IPS-18a (cell line): ENCODE measurements around the gene COBLL1.

ENCODE experiments used
- H3K27ac ChIP-seq: one replicate; pipeline ENCODE4 v1.5.1; 2013; ENCODE audit warnings: low read length
- H3K27me3 ChIP-seq: one replicate; pipeline ENCODE4 v1.6.1; 2013; ENCODE audit warnings: mild to moderate bottlenecking, low read length; ENCODE audit not compliant: control insufficient read depth, insufficient read depth
- H3K36me3 ChIP-seq: one replicate; pipeline ENCODE4 v1.6.1; 2013; ENCODE audit warnings: low read depth, low read length; ENCODE audit not compliant: control insufficient read depth
- H3K4me1 ChIP-seq: one replicate; pipeline ENCODE4 v1.6.1; 2013; ENCODE audit warnings: low read depth, low read length; ENCODE audit not compliant: control insufficient read depth
- H3K4me3 ChIP-seq: one replicate; pipeline ENCODE4 v1.5.1; 2013; ENCODE audit warnings: low read length
- H3K9ac ChIP-seq: one replicate; pipeline ENCODE4 v1.6.1; 2013; ENCODE audit warnings: mild to moderate bottlenecking, low read length, moderate library complexity
- H3K9me3 ChIP-seq: one replicate; pipeline ENCODE4 v1.6.1; 2013; ENCODE audit warnings: low read depth, low read length; ENCODE audit not compliant: control insufficient read depth

The COBLL1 gene

DNA sequence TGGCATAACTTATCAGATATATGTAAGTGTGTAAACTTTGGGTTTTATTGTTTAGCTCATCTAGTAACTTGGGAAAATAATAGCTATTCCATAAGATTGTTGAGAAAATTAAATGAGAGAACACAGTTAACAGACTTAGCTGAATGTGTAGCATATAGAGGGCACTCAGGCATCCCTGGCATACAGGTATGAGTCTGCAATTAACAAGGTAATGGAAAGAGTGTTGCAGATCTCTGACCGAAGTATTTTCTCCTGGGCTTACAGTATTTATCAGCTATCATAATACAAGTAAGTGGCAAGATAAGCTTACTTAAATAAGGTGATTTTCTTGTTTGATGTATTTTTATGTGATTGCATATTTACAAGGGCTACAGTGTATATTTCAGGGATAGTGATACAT, 7.9 kb upstream of the COBLL1 start:
- H3K4me3 ChIP-seq = no peak overlapping the region
- H3K9me3 ChIP-seq = no peaks in the 10 kb centered on the region
- H3K9ac ChIP-seq = no peak overlapping the region
- no peak overlapping the region for H3K27ac ChIP-seq
- H3K27me3 ChIP-seq = no peaks in the 10 kb centered on the region
- no peaks in the 10 kb centered on the region for H3K4me1 ChIP-seq
- no peaks in the 10 kb centered on the region for H3K36me3 ChIP-seq

DNA sequence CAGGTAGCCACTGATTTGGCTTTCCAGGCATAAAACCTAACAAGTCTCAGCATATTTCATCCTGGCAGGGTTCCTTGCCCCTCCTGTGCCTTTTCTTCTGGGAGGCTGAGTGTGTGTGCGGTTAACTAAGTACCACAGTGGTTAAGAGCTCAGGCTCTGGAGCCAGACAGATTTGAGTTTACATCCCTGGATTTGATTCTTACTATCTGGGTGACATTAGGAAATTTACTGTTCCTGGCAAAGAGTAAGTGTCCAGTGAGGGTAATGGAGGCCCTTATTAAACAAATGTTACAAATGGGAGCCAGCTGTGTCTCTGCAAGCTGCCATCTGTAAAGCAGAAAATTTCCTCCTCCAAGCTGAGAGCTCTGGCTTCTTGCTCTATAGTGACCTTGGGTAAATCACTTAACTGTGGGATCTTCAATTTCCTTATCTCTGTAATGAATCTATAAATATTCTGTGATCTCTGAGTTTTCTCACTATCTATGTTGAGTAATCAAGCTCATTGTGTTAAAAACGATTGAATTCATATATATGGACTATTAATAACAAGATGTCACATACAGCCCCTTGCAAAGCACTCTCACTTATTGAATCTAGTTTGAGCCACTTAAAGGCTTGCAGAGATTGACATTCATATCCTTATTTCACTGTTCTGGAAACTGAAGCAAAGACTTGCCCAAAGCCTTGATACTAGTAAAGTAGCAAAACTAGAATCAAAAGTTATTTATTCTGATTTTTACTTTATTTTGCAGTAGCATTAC, 6.5 kb upstream of the COBLL1 start:
- Histone ChIP-seq H3K36me3 (no peaks in the 10 kb centered on the region), H3K27me3 (no peaks in the 10 kb centered on the region), H3K4me1 (no peaks in the 10 kb centered on the region), H3K27ac (no peak overlapping the region), H3K9me3 (no peaks in the 10 kb centered on the region), H3K4me3 (no peak overlapping the region), H3K9ac (no peak overlapping the region)

DNA sequence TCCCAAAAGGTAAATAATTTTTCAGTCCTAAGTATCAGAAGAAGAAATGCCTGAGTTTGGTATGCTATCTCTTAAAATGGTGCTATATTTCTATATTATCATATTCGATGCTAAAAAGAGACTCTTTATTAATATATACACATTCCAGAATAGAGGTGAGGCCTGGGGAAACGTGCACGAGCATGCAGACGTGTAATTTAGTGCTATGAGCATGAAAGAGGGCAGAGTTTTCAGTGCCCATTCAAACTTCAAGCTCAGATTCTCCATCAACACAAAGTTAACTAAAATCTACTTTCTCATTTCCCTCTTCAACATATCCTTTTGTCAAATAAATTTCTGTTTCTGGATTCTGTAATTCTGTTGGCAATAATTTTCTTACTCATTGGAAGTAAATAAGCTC, 5.7 kb upstream of the COBLL1 start:
- no peaks in the 10 kb centered on the region for H3K4me1 ChIP-seq
- H3K36me3 ChIP-seq = no peaks in the 10 kb centered on the region
- H3K27me3 ChIP-seq = no peaks in the 10 kb centered on the region
- no peak overlapping the region for H3K9ac ChIP-seq
- H3K27ac ChIP-seq = no peak overlapping the region
- H3K4me3 ChIP-seq = no peak overlapping the region
- H3K9me3 ChIP-seq = no peaks in the 10 kb centered on the region

DNA sequence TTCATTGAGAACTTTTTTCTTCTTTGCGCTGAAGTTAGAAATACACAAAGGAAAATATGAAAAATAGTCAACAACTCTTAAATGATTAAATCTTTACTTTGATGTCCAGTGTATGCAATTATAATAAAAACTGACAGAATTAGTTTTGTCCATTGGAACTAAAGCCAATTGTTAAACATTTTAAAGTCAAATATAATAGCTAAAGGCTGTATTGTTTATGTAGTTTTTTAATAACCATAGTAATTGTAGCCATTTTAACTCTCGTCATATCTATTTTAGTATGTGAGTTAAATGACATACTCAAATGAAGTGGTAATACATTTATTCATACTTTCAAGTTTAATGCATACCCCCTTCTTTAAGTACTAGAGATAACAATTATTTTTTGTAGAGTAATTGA, 4.7 kb upstream of the COBLL1 start:
- Histone ChIP-seq H3K9me3 (no peaks in the 10 kb centered on the region), H3K27me3 (no peaks in the 10 kb centered on the region), H3K4me1 (no peaks in the 10 kb centered on the region)

DNA sequence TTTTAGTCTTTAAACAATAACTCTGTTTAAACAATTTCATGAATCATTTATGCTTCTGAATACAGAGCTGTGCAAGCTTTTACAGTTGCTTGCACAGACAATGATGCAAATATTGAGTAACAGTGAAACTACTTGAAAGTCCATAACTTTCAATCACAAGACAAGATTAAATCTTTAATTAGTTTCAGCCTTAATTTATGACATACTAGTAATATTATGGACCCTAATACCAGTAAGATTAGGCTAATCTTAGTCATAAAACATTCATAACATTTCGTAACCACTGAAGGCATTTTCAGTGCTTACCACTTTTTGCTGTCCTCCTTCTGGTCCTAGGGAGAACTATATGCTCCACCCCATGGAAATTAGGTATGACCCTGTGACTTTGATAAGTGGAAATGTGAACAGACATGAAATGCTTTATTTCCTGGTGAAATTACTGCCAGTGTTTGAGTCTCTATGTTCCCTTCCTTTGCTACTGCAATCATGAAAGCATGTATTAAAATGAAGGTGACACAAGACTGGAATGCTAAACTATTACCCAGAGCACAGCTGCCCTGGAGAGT, 1.8 kb upstream of the COBLL1 start:
- Histone ChIP-seq H3K27me3 (peaks cover 16% of the 10 kb centered on the region), H3K4me3 (no peak overlapping the region), H3K27ac (no peak overlapping the region), H3K4me1 (peaks cover 6% of the 10 kb centered on the region), H3K9me3 (no peaks in the 10 kb centered on the region), H3K9ac (no peak overlapping the region), H3K36me3 (no peaks in the 10 kb centered on the region)

More for the DNA sequence above, 4.7 kb upstream of the COBLL1 start:
- Histone ChIP-seq H3K27ac (no peak overlapping the region), H3K9ac (no peak overlapping the region), H3K36me3 (no peaks in the 10 kb centered on the region), H3K4me3 (no peak overlapping the region)

DNA sequence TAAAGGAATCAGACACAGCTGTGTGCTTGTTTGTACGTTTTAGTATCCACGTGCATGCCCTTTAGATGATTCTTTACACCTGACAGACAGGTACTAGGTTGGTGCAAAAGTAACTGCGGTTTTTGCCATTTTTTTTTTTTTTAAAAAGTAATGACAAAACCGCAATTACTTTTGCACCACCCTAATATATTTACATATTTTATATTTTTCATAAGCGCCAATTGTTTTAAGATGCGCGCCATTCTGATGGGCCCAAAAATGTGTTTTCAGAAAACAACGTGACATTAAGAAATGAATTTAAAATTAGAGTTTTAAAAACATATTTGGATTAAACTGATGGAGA, 972 bp upstream of the COBLL1 start:
- Histone ChIP-seq H3K27ac (no peak overlapping the region), H3K4me1 (peaks cover 6% of the 10 kb centered on the region), H3K4me3 (peak overlapping the region; percentile 77), H3K9ac (no peak overlapping the region), H3K27me3 (peaks cover 16% of the 10 kb centered on the region), H3K36me3 (no peaks in the 10 kb centered on the region), H3K9me3 (no peaks in the 10 kb centered on the region)

DNA sequence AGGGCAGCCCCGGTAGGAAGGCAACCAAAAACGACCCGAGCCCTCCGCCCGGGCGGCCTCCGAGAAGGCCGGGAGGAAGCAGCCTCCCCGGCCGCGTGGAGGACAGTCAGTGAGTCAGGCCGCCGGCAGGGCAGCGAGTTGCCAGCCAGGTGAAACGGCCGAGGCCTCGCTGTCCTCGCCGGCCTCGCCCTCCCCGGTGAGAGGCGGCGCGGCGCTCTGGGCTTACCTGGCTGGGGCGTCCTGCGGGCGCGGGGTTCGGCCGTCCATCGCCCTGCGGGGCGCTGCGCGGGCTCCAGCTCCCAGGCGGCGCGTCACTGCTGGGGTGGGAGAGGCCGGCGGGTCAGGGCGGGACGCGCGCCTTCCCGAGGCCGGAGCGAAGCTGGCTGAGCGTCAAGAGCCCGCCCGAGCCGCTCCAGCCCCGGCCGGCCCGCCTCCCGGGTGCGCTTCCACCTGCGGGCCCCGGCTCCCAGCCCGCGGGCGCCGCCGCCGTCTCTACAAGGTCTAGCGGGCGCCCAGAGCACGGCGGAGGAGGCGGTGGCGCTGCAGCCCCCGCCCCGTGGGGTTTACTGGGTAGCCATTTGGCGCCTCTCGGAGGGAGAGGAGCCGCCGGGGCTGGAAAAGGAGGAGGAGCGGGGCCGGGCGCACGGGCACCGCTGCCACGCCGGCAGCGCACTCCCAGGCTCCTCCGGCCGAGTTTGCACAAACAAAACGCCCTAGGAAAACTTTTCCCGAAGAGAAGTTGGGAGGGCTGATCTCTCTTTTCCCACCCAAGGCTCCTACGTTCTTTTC, 499 bp downstream of the COBLL1 start:
- no peak overlapping the region for H3K27ac ChIP-seq
- peaks cover 6% of the 10 kb centered on the region for H3K4me1 ChIP-seq
- H3K4me3 ChIP-seq = peak overlapping the region; percentile 77
- peak overlapping the region; percentile 79 for H3K9ac ChIP-seq
- H3K9me3 ChIP-seq = no peaks in the 10 kb centered on the region
- H3K36me3 ChIP-seq = no peaks in the 10 kb centered on the region
- H3K27me3 ChIP-seq = peaks cover 16% of the 10 kb centered on the region

DNA sequence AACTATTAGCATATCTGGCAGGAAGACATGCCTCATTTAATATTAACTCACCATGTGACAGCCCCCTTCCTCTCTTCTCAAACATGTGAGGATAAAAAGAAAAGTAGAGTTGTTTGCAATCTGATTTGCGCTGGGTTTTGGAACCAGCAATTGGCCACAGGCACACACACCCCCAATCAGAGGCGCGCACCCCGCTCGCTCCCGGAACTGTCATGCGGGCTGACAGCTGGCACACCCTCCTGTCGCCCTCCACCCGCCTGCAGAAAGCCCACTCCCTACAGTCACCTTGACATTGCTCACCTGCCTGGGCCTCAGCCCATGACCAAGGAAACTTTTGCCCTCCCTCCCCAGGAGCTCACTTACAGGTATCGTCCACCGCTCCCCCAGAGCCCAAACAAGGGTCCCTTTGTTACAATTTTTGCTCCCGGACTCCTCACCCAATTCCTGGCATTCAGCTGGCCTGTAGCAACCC, 1.1 kb downstream of the COBLL1 start:
- no peak overlapping the region for H3K27ac ChIP-seq
- no peaks in the 10 kb centered on the region for H3K9me3 ChIP-seq
- peak overlapping the region; percentile 34 for H3K9ac ChIP-seq
- H3K4me1 ChIP-seq = peaks cover 6% of the 10 kb centered on the region
- H3K4me3 ChIP-seq = peak overlapping the region; percentile 77
- H3K36me3 ChIP-seq = no peaks in the 10 kb centered on the region
- peaks cover 16% of the 10 kb centered on the region for H3K27me3 ChIP-seq

DNA sequence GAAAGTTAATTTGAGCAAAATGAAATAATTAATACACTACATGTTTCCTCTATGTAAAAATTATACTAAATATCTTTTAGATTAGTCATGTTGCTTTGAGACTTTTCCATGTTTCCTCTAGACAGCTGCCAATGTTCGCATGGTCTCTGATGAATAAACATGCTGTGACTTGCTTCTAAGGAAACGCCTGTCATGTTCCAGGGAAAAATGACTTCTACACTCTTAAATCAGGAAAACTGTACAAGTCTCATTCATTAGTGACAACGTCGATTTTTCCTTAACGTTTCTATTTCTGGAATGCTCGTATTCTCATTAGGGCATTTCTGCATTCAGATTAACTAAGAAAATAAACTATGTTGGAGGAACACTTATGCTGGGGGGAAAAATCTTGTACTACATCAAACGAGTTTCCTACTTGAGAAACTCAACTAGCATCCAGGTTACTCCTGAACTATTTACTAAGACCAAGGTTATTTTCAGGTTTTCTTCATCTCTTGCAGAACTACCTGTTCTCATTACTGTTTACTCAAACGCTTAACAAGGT, 1.6 kb downstream of the COBLL1 start:
- H3K27me3 ChIP-seq = peaks cover 16% of the 10 kb centered on the region
- no peak overlapping the region for H3K27ac ChIP-seq
- H3K9me3 ChIP-seq = no peaks in the 10 kb centered on the region
- peak overlapping the region; percentile 77 for H3K4me3 ChIP-seq
- peaks cover 6% of the 10 kb centered on the region for H3K4me1 ChIP-seq
- no peak overlapping the region for H3K9ac ChIP-seq
- H3K36me3 ChIP-seq = no peaks in the 10 kb centered on the region

DNA sequence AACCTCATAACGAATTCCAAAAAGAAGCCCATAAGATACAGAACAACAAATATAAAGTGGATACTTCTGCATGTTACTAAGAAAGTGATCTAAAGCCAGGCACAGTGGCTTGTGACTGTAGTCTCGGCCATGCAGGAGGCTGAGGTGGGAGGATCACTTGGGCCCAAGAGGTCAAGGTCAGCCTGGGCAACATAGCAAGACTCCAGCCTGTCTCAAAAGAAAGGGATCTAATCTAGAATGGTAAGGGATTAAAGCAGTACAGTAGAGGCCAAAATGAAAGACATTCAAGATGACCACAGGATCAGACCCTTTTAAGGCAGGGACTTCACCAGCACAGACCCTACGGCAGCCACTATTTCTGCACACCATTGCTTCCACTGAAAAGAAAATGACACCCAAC, 3.8 kb downstream of the COBLL1 start:
- H3K4me1 ChIP-seq = peaks cover 6% of the 10 kb centered on the region
- H3K27me3 ChIP-seq = peaks cover 16% of the 10 kb centered on the region
- H3K36me3 ChIP-seq = no peaks in the 10 kb centered on the region
- no peak overlapping the region for H3K27ac ChIP-seq
- no peak overlapping the region for H3K4me3 ChIP-seq
- H3K9ac ChIP-seq = no peak overlapping the region
- H3K9me3 ChIP-seq = no peaks in the 10 kb centered on the region

DNA sequence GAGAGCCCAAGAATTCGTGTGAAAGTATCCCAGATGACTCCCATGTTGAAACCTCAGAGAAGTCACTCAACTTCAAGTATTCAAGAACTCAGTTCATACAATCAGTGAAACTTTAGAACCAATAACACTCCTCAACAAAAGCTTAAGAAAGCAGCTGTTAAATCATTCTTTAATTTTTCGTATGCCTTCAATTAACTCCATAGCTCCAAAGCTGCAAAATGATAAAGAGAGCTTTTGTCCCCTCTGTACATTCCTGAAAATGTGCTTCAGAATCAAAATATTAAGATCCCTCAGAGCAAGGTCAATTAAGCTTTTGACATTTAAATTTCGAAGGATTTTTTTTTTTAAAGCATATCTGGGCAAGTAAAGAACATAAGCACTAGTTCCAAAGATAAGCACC, 4.7 kb downstream of the COBLL1 start:
- Histone ChIP-seq H3K9me3 (no peaks in the 10 kb centered on the region), H3K27me3 (peaks cover 16% of the 10 kb centered on the region), H3K36me3 (no peaks in the 10 kb centered on the region), H3K9ac (no peak overlapping the region), H3K4me1 (peaks cover 6% of the 10 kb centered on the region), H3K27ac (no peak overlapping the region), H3K4me3 (no peak overlapping the region)
